ENCODE results near the gene NRG3.

DNA sequence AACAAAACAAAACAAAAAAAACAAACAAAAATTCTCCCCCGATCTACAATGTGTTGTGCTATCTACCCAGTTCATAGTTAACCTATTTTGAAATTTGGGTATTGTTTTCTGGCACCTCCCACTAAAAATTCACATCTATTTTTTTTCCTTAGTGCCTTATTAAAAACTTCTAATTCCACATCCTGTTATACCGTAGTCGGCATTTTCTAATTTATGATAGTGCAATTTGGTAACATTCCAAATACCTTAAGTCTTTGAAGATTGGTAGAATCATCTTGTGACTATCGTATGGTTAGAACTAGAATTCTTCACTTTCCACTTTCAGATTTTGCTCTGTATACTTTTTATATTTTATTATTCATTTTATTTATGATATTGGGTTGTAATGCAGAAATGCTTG lies 4.5 kb upstream of the NRG3 start:
- no peak for TF ChIP-seq EP300 (IDR thresholded peaks at IDR 0.05)
- TF ChIP-seq, protein P1, sequence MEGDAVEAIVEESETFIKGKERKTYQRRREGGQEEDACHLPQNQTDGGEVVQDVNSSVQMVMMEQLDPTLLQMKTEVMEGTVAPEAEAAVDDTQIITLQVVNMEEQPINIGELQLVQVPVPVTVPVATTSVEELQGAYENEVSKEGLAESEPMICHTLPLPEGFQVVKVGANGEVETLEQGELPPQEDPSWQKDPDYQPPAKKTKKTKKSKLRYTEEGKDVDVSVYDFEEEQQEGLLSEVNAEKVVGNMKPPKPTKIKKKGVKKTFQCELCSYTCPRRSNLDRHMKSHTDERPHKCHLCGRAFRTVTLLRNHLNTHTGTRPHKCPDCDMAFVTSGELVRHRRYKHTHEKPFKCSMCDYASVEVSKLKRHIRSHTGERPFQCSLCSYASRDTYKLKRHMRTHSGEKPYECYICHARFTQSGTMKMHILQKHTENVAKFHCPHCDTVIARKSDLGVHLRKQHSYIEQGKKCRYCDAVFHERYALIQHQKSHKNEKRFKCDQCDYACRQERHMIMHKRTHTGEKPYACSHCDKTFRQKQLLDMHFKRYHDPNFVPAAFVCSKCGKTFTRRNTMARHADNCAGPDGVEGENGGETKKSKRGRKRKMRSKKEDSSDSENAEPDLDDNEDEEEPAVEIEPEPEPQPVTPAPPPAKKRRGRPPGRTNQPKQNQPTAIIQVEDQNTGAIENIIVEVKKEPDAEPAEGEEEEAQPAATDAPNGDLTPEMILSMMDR (IDR thresholded peaks at IDR 0.05), result no peak
- TF ChIP-seq POLR2A (IDR thresholded peaks at IDR 0.05), result no peak

All from tibial nerve (tissue), 4 donors.